ENCODE data around the gene DNAI2.
"Not testable (repeated sequence)": the region's sequence is repeated elsewhere in the genome, so short reads cannot be mapped to it uniquely, and the experiment has no call there.

DNAI2 gene

DNA sequence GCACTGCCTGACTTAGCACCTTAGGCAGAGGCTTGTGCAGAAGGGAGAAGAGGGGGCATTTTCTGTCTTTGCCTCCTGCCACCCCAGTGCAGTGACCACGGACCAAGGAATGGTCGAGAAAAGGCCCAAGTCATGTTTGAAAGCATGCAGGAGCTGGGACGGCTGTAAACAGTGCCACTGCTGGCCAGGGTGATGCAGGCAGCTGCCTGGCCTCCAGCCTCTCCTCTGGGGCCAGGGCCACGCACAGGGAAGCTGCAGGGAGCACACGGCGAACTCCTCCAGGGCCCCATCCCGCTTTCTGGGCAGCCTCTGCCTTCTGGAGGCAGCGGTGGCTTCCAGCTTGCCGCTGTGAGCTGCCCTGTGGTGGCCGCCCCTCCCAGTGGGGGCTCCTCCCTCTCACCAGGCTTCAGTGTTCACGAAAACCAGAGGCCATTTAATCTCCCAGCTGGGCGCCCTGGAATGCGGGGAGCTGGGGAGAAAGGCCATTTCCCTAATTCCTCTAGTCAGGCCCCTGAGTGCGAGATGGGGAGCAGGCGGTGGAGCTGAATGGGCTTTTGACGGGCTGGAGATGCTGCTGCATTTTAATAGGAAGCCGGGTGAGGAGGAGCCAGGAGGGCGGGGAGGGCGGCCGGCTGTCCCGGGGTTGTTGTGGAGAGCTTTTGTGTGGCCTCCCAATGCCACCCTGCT, 28.7 kb upstream of the DNAI2 start:
- DNase-seq (ENCODE audit: low spot score), result peak; percentile 26

DNA sequence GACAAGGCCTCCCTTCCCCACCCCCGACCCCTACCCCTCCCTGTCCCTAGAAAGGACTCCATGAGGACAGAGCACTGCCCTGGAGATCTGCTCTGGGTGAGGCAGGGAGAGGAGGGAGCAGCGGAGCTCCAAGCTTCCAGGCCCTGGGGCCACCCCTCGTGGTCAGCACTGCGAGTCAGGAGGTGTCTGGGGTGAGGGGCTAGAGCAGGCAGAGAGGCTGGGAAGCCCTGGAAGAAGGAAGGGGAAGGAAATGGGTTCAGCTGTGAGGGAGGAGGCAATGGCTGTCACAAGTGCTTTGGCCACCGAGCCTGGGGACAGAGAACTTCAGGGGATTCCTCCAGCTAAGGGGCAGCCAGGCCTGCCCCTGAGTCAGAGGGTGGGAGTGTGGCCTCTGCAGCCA, 28.2 kb upstream of the DNAI2 start:
- DNase-seq (ENCODE audit: low spot score), result no peak

DNA sequence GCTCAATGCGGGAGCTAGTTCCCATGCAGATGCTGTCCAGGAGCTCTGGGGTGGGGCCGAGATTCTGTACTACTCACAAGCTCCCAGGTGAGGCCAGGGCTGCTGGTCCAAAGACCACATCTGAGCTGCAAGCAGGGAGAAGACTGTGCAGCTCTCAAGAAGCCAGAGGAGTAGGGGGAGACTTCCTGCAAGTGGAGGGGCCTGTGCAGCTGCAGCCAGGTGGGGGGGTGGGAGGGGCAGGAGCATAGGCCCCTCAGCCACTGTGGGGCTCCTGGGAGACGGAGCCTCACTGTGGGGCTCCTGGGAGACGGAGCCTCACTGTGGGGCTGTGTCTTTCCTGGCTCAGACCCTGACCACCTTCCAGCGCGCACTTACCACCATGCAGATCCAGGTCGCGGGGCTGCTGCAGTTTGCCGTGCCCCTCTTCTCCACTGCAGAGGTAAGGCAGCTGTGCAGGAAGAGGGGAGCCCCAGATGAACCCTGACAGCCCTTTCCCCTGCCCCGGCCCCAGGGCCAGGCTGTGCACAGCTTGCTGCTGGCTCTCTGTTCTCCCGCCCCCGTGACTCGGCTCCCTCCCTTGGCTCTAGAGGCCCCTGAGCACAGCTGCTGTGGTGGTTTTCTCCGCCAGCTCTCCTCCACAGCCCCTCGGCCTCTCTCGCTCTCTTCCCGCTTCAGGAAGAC, 24.3 kb upstream of the DNAI2 start:
- no peak for DNase-seq (ENCODE audit: low spot score)

DNA sequence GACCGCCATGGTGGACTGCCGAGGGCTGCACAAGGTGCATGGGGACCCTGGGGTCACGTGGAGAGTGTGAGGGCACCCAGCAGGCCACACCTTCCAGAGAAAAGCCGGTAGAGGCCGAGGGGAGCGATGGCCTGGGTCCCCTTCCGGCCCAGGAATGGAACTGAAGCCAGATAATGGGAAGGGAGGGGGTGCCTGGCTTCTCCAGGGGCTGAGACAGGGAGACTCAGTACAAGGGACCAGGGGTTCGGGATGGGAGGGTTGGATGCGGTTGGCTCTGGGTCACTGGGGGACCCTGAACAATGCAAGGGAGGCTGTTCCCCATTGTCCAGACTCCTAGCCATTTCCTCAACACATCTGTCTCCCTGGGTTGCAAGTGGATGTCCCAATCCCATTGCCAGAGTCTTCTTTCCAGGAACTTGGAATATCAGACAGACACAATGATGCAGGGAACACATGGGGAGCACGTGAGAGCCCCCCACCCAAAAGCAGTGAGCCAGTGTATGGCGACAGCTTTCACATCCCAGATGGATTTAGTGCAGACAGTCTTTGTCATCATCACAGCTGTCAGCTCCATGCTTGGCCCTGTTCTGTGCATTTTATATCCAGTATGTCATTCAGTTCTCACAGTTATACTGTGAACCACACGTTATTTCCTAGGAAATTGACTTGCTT, 23.6 kb upstream of the DNAI2 start:
- no peak for DNase-seq (ENCODE audit: low spot score)

DNA sequence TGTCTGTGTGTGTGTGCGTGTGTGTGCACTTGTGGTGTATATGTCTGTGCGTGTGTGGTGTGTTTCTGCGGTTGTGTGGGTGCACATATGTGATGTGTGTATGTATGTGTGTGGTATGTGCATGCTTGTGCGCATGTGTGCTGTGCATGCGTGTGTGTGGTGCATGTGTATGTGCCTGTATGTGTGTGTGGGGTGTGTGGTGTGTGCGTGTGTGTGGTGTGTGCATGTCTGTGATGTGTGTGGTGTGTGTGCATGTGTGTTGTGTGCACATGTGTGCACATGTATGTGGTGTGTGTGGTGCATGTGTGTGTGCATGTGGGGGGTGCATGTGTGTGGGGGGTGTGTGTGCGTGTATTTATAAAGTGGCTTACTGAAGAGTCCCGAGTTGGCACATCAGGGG, 23.0 kb upstream of the DNAI2 start:
- no peak for DNase-seq (ENCODE audit: low spot score)

DNA sequence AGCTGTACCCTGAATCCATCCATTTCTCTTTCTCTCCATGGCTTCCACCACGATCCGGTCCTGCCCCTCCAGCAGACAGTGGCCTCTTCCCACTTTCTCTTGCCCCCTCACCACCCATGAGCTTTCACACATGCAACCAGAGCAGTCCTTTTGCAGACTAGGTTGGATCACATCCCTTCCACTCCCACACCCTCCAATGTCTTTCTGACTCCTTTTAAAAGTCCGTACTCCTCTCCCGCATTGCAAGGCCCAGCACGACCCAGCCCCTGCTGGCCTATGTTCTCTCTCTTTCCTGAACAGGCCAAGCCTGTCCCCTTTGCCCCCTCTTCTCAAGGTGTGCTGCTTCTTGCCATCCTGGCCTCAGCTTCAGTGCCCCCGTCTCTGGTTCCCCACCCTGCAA, 22.5 kb upstream of the DNAI2 start:
- no peak for DNase-seq (ENCODE audit: low spot score)

DNA sequence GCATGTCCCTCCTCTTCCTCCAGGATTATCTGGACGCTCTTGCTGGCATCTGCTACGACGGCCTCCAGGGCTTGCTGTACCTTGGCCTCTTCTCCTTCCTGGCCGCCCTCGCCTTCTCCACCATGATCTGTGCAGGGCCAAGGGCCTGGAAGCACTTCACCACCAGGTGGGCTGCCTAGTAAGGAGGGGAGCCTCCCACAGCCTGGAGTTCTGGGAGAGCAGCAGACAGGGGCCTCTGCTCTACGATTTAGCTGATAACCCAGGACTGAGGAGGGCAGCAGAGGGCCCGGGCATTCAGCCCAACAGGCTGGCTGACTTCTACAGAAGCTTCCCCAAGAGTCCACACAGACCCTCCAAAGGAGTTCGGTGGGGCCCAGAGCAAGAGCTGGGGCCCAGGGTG, 21.8 kb upstream of the DNAI2 start:
- DNase-seq (ENCODE audit: low spot score), result no peak

DNA sequence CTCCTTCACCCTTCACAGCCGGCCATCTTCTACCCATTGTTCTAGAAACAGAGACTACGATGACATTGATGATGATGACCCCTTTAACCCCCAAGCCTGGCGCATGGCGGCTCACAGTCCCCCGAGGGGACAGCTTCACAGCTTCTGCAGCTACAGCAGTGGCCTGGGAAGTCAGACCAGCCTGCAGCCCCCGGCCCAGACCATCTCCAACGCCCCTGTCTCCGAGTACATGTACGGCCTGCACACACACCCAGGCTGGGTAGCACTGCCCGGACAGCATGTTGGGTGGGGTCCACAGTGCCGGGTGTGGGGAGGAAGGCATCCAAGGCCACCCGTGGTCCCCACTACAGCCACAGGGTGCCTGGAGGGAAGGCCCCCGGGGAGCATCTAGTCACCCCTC, 21.0 kb upstream of the DNAI2 start:
- no peak for DNase-seq (ENCODE audit: low spot score)

DNA sequence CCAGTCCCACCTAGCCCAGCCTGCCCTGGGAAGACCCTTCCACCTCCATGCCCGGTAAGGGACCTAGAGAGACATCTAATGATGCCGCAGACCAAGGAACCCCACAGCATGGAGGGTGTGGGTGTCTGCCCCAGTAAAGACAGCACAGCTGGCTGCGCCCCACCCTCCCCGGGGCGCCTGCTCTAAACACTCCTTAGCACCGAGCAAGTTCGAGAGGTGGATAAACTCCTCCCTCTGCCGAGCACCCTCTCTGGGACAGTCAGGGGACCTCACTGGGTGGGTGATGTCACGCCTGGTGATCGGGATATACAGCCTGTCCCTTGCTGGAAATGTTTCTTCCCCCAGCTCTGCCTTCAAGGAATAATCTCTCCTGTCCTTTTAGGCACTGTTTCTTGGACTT, 16.7 kb upstream of the DNAI2 start:
- no peak for DNase-seq (ENCODE audit: low spot score)

DNA sequence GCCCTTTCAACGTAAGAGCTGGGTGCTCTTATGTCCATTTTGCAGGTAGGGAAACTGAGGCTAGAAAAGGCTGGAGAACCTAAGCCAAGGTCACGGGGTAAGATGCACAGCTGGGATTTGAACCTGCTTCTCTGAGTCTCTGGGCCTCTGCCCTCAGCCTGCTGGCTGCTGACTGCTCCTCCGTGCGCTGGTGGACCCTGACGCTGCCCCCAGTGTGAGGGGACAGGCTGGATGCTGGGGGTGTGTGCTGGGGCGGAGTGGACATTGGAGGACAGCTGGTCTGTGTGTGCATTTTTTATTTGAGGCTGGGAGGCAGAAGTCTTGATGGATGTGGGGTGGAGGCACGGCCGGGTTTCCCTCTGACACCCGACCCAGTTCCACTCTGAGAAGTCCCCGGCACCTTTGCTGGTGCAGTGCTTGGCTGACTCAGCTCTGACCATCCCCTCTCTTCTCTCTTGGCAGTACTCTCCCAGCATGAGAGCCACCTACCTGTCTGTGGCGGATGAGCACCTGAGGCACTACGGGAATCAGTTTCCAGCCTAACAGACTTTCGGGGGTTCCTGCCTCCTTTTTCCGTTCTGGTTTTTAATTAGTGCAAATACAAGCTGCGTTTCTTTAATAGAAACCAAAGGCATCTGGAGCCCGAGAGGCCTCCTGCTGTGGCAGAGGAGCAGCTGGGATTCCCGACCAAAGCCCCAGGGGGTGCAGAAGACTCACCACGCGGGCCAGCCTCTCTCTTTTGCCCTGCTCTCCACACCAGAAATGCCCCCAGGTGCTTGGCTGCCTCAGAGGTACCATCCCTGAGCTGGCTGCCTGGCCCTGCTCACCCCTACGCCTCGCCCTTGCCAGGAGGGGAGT, 14.1 kb upstream of the DNAI2 start:
- DNase-seq (ENCODE audit: low spot score), result no peak

DNA sequence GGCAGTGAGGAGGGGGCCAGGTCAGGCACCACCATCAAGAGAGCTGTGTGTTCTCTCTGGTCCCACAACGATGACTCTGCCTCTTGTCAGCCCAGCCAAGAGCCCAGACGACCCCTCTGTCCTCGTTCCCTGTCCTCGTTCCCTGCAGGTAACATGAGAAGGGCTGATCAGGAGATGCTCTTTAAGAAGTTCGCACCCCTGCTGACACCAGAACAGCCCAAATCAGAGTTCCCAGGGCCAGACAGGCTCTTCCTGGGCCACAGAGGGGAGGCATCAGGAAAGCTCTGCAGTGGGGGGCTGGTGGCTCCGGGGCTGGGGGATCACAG, 13.5 kb upstream of the DNAI2 start:
- no peak for DNase-seq (ENCODE audit: low spot score)

DNA sequence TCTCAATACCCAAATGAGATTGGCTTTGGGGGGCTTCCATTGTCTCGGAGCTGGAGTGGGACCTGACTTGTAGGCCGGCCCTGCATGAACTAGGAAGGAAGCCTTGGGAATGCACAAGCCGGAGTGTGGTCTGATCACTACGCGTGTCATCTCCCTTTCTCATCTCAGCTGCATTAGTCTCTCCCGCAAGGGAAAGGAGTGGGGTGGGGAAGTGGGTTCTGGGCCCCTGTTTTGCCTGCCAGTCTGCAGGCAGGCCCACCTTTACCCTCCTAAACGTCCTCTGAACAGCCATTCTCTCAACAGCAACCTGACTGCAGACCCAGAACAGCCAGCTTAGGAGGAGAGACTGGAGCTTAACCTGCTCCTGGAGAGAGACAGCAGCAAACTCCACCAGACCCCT, 11.4 kb upstream of the DNAI2 start:
- no peak for DNase-seq (ENCODE audit: low spot score)

DNA sequence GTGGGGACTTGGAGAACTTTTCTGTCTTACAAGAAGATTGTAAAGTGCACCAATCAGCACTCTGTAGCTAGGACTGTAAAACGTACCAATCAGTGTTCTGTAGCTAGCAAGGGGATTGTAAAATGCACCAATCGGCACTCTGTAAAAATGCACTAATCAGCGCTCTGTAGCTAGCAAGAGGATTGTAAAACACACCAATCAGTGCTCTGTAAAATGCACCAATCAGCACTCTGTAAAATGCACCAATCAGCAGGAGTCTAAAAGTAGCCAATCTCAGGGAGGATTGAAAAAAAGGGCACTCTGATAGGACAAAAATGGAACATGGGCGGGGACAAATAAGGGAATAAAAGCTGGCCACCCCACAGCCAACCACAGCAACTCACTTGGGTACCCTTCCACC, 7.0 kb upstream of the DNAI2 start:
- not testable (repeated sequence) for DNase-seq (ENCODE audit: low spot score)

DNA sequence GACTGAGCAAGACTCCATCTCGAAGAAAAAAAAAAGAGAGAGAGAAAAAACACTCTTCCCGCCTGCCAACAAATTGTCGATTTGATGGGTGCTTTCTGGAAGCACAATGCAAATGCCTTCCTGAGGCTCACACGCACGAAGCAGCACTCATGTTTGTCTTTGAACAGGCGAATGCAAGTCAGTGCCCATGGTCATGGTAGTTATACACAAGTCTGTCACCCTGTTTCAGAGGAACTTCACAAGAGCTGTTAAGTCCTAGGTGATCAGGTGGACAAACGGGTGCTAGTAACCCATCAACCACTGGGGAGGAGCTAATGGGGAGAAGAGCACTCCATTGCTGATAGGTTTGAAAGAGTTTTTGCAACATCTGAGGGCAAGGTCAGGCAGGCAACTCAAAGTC, 6.5 kb upstream of the DNAI2 start:
- no peak for DNase-seq (ENCODE audit: low spot score)

DNA sequence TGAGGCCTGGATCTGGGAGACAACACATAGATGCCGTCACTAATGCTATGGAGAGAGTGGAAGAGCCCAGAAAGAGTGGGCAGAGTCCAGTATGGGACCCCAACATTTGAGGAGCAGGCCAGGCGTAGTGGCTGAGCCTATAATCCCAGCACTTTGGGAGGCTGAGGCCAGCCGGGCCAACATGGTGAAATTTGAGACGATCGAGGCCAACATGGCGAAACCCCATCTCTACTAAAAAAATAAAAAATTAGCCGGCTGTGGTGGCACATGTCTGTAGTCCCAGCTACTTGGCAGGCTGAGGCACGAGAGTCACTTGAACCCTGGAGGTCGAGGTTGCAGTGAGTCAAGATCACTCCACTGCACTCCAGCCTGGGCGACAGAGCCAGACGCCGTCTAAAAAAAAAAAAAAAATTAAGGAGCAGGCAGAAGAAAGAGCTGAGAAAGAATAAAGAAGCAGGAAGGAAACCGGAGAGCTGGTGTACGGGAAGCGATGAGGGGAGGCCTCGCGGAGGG, 6.0 kb upstream of the DNAI2 start:
- no peak for DNase-seq (ENCODE audit: low spot score)

DNA sequence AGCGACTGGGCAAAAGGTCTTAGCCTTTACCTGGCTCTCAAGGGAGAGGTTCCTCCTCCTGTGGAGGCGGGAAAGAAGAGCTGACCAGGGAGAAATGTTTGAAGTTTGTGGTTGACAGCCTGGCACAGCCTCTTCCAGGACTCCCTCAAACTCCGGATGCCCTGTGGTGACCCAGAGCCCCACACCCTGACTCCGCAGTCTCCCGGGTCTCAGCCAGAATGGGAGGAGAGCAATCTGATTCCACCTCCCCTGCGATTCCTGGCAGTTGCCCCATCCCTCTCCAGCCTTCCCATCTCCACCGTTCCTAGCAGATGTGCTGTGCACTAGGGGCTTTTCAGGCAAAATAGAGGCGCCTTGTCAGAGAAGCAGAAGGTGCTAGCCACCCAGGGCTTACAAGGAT, 5.5 kb upstream of the DNAI2 start:
- no peak for DNase-seq (ENCODE audit: low spot score)

DNA sequence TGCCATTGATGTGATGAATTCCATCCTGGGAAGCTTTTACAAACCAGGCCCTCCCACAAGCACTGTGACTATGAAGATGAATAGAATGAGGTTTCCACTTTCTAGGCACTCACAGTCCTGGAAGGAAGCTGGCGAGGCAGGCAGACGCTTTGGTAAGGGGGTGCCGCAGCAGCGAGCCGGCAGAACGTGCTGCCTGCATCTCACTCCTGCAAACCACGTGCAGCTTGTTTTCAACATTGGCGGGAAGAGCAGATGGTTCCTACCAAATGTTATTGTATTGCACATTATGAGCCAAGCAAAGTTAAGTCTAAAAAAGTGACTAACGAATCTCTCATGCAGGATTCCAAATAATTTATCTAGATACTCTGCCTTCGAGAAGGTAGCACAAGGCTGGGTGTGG, 3.7 kb upstream of the DNAI2 start:
- DNase-seq (ENCODE audit: low spot score), result peak; percentile 16

DNA sequence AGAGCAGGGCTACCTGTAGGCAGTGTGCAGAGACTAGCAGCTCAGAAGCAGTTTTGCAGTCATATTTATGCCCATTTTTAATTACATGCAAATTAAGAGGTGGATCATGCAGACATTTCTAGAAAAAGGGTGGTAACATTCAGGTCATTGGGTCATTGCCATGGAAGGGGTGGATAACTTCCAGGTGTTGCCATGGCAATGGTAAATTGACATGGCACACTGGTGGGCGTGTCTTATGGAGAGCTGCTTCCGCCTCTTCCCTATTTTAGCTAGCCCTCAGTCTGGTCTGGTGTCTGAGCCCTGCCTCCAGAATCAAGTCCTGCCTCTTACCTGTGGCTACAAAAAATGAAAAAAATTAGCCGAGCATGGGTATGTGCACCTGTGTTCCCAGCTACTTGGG, 2.8 kb upstream of the DNAI2 start:
- no peak for DNase-seq (ENCODE audit: low spot score)

DNA sequence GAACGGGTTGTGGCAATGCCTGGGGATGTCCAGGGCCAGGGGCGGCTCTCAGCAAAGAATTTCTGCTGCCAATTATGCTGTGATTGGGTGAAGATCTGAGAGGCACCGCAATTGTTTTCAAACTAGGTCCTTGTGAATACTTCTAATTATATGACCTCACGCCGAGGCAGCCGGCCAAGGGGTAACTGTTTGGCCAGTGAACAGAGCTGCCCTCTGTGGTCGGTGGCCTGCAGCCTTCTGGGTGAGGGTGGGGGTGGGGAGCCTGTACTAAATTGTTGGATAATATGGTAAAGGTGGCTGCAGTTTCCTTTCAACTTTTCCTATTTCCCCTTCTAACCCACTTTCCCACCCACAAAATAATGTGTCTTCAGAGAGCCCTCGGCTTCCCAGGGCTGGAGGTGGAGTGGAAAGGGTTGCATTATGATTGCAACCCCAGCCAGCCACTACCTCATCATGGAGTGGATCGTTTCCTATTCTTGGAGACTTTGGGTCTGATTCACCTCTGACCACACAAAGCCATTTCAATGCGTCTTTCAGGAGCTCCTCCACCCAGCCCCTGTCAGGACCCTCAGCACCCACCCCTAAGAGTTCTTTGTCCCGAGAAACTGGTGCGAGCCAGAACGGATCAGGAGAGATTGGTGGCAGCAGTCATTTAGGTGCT, 2.0 kb upstream of the DNAI2 start:
- DNase-seq (ENCODE audit: low spot score), result no peak

DNA sequence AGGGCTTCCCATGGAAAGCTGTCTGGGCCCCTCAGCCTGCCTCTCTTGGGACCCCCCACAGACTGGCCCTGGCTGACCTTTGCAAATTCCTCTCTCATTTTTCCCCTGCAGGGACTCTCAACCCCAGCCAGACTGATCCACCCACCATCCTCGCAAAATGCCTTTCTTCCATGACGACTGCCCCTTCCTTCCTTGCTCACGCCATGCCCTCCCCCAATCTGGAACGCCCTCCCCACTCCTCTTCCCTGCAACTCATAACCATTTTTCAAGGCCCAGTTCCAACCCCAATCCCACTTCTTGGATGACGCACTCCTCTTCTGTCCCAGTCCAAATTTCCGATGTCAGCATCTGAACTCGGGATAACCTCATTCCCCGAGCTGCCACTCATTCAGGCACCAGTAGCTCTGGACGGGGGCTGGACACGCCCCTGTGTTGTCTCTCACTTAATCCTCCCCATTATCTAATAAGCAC, 1.3 kb upstream of the DNAI2 start:
- DNase-seq (ENCODE audit: low spot score), result no peak

DNA sequence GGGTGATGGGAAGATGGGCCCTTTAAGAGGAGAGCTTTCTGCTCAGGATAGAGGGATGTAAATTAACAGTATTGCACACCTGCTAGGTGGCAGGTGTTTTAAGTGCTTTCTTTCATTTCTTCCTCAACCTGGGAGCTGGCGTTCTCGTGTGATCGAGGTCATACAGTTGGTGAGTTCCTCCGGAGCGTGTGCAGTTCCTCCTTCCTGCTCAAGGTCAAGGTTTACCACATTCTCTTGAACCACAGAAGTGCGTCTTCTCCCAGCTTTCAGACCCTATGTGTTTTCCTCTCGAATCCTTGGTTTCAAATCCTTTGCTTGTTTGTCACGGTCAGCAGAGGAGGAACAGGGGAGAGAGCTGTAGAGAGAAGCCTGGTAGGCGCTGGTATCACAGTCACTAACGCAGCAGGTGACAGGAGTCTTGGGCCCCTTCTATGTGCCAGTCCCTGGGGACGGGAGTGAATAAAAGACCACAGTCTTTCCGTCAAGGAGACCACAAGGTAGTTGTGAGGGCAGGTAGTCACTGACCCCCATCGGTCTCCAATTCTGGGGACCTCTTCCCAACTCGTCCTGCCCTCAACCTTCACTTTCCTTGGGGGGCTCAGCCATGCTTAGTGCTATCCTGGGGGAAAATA, 791 bp downstream of the DNAI2 start:
- no peak for DNase-seq (ENCODE audit: low spot score)

Measured in cerebellar cortex (tissue), 1 donor.